Fibroblast of peridontal ligament (primary cell): ENCODE results near the gene ZFYVE21.
"Not testable (repeated sequence)": the region's sequence is repeated elsewhere in the genome, so short reads cannot be mapped to it uniquely, and the experiment has no call there.

ENCODE experiments used
- DNase-seq: peaks from one replicate; pipeline ENCODE4 v3.0.0-alpha.2; 2010; ENCODE audit errors: extremely low read depth

ZFYVE21 gene

DNA sequence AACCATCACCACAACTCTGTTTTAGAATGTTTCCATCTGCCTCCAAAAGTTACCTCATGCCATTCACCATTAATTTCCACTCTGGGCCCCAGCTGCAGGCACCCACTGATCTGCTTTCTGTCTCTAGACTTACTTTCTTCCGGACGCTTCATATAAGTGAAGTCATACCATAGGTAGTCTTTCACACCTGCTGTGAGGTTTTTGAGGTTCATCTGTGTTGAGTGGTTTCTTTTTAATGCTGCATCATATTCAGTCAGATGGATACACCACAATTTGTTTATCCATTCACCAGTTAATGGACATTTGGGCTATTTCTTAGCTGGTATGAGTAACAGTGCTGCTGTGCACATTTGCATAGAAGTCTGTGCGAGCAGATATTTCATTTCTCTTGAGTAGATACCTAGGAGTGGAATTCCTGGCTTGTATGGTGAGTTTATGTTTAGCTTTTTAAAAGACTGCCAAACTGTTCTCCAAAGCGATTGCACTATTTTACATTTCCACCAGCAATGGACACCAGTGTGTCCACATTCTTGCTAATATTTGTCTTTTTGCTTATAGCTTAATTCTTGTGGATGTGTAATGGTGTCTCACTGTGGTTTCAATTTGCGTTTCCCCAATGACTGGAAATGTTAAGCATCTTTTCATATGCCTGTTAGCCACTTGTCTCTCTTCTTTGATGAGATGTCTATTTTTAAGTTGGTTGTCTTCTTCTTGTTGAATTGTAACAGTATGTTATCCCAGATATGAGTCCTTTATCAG, 48.3 kb downstream of the ZFYVE21 start:
- peak; percentile 12 for DNase-seq

- DNase-seq = no peak
Observed at GRCh38 chr14:103765526-103765925, 49.9 kb downstream of the ZFYVE21 start.

DNA sequence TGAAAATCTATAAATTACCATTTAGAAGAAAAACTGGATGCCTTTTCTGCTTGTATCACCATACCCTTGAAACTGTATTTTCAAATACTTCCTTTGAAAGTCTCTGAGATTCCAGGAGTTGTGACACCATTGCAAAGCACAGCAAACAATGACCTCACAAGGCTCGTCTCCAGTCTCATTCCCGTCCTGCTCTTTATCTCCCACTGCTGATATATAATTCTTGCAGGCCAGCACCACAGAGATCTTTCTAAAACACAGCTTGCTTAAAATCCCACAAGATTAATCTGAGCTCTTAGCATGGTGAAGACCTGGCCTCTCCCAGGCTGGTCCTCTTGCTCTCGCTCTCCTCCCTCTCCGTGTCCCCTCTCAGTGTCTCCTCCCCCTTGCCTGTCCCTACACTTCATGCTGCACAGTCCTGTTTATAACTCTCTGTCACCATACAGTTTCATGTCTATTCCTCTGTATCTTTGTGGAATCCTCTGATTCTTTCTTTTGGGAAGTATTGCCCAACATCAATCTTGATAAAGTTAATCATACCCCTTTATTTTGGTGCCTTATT, 51.8 kb downstream of the ZFYVE21 start:
- DNase-seq = no peak

- no peak for DNase-seq
Observed at GRCh38 chr14:103770500-103770899, 54.9 kb downstream of the ZFYVE21 start.

DNA sequence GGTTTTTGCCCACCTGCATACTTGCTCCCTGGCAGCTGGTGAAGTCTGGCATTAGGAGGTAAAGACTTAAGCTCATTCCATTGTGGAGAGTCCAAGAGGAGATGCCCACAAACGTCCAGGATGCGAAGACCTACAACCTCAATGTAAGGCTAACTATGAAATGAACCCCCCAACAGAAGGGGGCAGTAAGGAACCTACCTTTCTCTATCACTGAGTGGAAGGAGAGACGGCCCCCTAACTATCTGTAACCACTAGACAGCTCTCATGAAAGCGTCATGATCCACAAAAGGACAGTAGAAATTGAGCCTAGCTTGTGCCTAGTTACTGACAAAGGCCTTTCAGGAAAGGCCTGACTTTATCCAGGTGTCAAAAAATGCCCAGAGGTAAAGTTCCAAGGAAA, 55.3 kb downstream of the ZFYVE21 start:
- DNase-seq = no peak

DNA sequence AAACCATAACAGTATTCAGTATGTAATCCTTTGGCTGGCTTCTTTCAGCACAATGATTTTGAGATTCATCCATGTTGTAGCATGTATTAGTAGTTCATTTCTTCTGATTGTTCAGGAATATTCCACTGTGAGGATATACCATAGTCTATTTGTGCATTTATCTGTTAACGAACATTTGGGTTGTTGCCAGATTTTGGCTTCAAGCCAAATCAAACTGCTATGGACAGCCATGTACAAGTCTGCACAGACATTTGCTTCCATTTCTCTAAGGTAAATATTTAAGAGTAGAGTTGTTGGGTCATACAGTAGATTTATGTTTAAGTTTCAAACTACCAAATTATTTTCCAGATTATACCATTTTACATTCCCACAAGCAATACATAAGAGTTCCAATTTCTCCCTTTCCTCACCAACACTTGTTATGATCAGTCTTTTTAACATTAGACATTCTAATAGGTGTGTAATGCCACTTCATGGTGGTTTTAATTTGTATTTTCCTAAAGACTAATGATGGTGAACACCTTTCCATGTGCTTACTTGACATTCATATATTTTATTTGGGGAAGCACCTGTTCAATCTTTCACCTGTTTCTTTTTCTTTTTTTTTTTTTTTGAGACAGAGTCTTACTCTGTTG, 56.6 kb downstream of the ZFYVE21 start:
- DNase-seq = no peak

GRCh38 chr14:103773521-103773920, 57.9 kb downstream of the ZFYVE21 start:
- DNase-seq = no peak

DNA sequence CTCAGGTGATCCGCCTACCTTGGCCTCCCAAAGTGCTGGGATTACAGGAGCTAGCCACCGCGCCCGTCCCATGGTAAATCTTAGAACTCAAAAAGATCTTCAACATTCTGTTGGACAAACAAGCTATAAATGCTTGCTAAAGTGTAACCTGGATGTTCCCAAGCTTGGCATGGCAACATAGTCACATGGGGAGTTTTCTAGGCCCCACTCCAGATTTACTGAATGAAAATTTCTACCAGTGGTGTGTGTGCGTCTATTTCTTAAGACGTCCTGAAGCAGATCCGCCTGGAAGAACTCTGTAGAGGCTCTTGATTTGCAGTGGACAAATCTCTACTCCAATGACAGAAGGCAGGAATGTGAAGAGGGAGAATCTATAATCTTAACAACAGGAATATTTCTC, 59.9 kb downstream of the ZFYVE21 start:
- no peak for DNase-seq

DNA sequence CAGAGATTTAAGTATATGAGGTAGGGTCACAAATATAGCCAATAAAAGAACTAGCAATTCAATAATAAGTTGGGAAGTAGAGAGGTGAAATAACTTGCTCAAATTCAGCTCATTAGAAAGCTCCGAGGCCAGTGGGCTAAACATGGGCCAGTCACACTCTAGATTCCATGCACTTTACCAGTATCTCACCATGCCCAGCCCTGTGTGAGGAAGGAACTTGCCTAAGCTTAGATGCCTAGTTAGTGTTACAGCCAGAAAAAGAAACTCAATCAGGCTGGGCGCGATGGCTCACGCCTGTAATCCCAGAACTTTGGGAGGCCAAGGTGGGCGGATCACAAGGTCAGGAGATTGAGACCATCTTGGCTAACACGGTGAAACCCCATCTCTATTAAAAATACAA, 60.7 kb downstream of the ZFYVE21 start:
- DNase-seq = not testable (repeated sequence)

- no peak for DNase-seq
Observed at GRCh38 chr14:103782376-103782775, 66.8 kb downstream of the ZFYVE21 start.
